Measurements from ENCODE around the gene PGGHG. TPM values are rescaled to one million over a fixed set of nuclear protein-coding genes. Genes with fewer than 3 reads are reported as not detected.
"Not testable (repeated sequence)": the region's sequence is repeated elsewhere in the genome, so short reads cannot be mapped to it uniquely, and the experiment has no call there.

Gene PGGHG
- total and polyA plus RNA-seq, 2 of the 13 experiments (the other 11 are each of a cell fraction or from before 2014, with no cell fraction given): 5.9 to 14.8 TPM

DNA sequence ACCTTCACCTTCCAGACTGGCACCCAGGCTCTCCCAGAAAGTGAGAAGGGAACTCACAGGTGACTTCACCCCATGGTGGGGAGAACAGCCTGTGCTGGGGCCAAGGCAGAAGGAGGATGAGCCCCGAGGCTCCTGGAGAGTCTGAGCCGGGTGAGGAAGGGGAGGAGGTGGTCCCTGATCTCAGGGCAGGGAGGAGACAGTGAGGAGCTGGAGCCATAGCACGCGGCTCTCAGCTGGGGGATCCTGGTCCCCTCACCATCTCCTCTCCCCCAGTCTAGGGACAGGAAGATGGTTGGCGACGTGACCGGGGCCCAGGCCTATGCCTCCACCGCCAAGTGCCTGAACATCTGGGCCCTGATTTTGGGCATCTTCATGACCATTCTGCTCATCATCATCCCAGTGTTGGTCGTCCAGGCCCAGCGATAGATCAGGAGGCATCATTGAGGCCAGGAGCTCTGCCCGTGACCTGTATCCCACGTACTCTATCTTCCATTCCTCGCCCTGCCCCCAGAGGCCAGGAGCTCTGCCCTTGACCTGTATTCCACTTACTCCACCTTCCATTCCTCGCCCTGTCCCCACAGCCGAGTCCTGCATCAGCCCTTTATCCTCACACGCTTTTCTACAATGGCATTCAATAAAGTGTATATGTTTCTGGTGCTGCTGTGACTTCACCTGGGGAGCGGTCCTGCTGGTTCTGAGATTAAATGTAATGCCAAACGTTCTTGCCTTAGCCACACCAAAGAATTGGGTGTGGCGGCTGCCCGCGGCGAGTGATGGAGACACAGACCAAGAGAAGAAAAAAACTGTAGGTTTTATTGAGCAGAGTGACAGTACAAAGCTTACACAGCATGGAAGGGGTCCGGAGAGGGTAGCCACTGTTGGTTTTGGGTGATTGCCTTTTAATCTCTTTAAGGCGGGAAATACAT, 20.1 kb downstream of the PGGHG start:
- DNase-seq (ENCODE audit: low spot score); CTCF ChIA-PET (ENCODE audit: low intra/inter-chr PET ratio, low total read pairs); BruUV-seq (replicated peaks); in situ Hi-C loops (cut with HindIII; ENCODE audit: extremely low pct_ligation_motif_present, low pct_unique_long_range_greater_than_20kb); H3K27me3 ChIP-seq (ENCODE audit: control insufficient read depth in 1 of 2, insufficient read depth in 2 of 2, low read length in 2 of 2); H3K79me2 ChIP-seq (ENCODE audit: insufficient read depth, low read length); H3K27ac ChIP-seq (ENCODE audit: extremely low read length, insufficient read depth, low read length); FAIRE-seq; H4K20me1 ChIP-seq (ENCODE audit: insufficient read depth, low read length); H2AFZ ChIP-seq (ENCODE audit: low read length); H3K9me3 ChIP-seq (ENCODE audit: low read length); H3K36me3 ChIP-seq (replicated peaks in 1 of 2; ENCODE audit: control insufficient read depth in 1 of 2, insufficient read depth in 2 of 2, low read length in 2 of 2): not testable (repeated sequence)
- intact Hi-C loops (cut with micrococcal nuclease; ENCODE audit: unreplicated experiment): loop anchor here (5.0 kb wide), 1 partner anchor 48 kb away; no protein-coding TSS in a partner anchor
- peak; percentile 2; the same call in 2 of the 3 replicates for ATAC-seq
- 34% methylated on average over 20 of the region's 24 CpGs for WGBS (ENCODE audit: low lambda C conversion rate)
- H3K4me3 ChIP-seq (replicated peaks in 1 of 3; ENCODE audit: insufficient read depth in 1 of 3, low read depth in 2 of 3, low read length in 3 of 3): peak overlapping the region; percentile 29 to 69 (median 48); a peak in 5 of 6 replicates
- H3K4me1 ChIP-seq (ENCODE audit: insufficient read depth, low read length): peaks cover 71% of the 10 kb centered on the region
- POLR2A ChIA-PET: interaction anchor here (0.9 to 1.9 kb wide), 9 partner anchors 9 to 137 kb away, joined by 3 to 12 read pairs (median 3); partner anchors contain the start of genes BET1L and RIC8A
- peak overlapping the region; percentile 42; the same call in 1 of the 2 replicates for H3K9ac ChIP-seq (ENCODE audit: insufficient read depth, low read depth, low read length)
- H3K4me2 ChIP-seq (ENCODE audit: low read depth, low read length): peak overlapping the region; percentile 83
- TF ChIP-seq, protein P1, sequence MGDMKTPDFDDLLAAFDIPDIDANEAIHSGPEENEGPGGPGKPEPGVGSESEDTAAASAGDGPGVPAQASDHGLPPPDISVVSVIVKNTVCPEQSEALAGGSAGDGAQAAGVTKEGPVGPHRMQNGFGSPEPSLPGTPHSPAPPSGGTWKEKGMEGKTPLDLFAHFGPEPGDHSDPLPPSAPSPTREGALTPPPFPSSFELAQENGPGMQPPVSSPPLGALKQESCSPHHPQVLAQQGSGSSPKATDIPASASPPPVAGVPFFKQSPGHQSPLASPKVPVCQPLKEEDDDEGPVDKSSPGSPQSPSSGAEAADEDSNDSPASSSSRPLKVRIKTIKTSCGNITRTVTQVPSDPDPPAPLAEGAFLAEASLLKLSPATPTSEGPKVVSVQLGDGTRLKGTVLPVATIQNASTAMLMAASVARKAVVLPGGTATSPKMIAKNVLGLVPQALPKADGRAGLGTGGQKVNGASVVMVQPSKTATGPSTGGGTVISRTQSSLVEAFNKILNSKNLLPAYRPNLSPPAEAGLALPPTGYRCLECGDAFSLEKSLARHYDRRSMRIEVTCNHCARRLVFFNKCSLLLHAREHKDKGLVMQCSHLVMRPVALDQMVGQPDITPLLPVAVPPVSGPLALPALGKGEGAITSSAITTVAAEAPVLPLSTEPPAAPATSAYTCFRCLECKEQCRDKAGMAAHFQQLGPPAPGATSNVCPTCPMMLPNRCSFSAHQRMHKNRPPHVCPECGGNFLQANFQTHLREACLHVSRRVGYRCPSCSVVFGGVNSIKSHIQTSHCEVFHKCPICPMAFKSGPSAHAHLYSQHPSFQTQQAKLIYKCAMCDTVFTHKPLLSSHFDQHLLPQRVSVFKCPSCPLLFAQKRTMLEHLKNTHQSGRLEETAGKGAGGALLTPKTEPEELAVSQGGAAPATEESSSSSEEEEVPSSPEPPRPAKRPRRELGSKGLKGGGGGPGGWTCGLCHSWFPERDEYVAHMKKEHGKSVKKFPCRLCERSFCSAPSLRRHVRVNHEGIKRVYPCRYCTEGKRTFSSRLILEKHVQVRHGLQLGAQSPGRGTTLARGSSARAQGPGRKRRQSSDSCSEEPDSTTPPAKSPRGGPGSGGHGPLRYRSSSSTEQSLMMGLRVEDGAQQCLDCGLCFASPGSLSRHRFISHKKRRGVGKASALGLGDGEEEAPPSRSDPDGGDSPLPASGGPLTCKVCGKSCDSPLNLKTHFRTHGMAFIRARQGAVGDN (CRISPR knock-in tag; IDR thresholded peaks at IDR 0.05): peak; percentile 64
- TF ChIP-seq, protein P2, sequence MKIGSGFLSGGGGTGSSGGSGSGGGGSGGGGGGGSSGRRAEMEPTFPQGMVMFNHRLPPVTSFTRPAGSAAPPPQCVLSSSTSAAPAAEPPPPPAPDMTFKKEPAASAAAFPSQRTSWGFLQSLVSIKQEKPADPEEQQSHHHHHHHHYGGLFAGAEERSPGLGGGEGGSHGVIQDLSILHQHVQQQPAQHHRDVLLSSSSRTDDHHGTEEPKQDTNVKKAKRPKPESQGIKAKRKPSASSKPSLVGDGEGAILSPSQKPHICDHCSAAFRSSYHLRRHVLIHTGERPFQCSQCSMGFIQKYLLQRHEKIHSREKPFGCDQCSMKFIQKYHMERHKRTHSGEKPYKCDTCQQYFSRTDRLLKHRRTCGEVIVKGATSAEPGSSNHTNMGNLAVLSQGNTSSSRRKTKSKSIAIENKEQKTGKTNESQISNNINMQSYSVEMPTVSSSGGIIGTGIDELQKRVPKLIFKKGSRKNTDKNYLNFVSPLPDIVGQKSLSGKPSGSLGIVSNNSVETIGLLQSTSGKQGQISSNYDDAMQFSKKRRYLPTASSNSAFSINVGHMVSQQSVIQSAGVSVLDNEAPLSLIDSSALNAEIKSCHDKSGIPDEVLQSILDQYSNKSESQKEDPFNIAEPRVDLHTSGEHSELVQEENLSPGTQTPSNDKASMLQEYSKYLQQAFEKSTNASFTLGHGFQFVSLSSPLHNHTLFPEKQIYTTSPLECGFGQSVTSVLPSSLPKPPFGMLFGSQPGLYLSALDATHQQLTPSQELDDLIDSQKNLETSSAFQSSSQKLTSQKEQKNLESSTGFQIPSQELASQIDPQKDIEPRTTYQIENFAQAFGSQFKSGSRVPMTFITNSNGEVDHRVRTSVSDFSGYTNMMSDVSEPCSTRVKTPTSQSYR (CRISPR knock-in tag; IDR thresholded peaks at IDR 0.05; ENCODE audit: borderline replicate concordance): peak; percentile 50; the same call in 1 of the 2 replicates
- peak; percentile 19; the same call in 1 of the 2 replicates for TF ChIP-seq GATAD2A (CRISPR knock-in tag; IDR thresholded peaks at IDR 0.05)
- TF ChIP-seq NR2F6 (IDR thresholded peaks at IDR 0.05): peak; percentile 44; the same call in 1 of the 2 replicates
- peak; percentile 57 for TF ChIP-seq NR2F6 (CRISPR knock-in tag; IDR thresholded peaks at IDR 0.05)
- peak; percentile 61; the same call in 1 of the 2 replicates for TF ChIP-seq RXRB (CRISPR knock-in tag; IDR thresholded peaks at IDR 0.05; ENCODE audit: borderline replicate concordance)
- TF ChIP-seq ZNF263 (CRISPR knock-in tag; IDR thresholded peaks at IDR 0.05): 0 out of 2 replicates have a peak, but pooled peaks have one; percentile 15
- TF ChIP-seq, protein P3, sequence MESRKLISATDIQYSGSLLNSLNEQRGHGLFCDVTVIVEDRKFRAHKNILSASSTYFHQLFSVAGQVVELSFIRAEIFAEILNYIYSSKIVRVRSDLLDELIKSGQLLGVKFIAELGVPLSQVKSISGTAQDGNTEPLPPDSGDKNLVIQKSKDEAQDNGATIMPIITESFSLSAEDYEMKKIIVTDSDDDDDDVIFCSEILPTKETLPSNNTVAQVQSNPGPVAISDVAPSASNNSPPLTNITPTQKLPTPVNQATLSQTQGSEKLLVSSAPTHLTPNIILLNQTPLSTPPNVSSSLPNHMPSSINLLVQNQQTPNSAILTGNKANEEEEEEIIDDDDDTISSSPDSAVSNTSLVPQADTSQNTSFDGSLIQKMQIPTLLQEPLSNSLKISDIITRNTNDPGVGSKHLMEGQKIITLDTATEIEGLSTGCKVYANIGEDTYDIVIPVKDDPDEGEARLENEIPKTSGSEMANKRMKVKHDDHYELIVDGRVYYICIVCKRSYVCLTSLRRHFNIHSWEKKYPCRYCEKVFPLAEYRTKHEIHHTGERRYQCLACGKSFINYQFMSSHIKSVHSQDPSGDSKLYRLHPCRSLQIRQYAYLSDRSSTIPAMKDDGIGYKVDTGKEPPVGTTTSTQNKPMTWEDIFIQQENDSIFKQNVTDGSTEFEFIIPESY (CRISPR knock-in tag; IDR thresholded peaks at IDR 0.05): peak; percentile 76; the same call in 1 of the 2 replicates
- TF ChIP-seq RXRA (CRISPR knock-in tag; IDR thresholded peaks at IDR 0.05): peak; percentile 42; the same call in 1 of the 2 replicates
- 0 out of 2 replicates have a peak, but pooled peaks have one; percentile 48 for TF ChIP-seq CCDC6 (CRISPR knock-in tag; IDR thresholded peaks at IDR 0.05)
- peak; percentile 66 for TF ChIP-seq RARA (CRISPR knock-in tag; IDR thresholded peaks at IDR 0.05)
